GM18507 (cell line): Measurements from ENCODE around the gene NUDT22.

Experiments used
- DNase-seq: peaks from one replicate; pipeline ENCODE4 v3.0.0; 2011; ENCODE audit warnings: low read depth; ENCODE audit not compliant: insufficient read length; ENCODE audit errors: extremely low spot score
- FAIRE-seq: peaks from 2 replicates; lab custom pipeline; 2011; peaks lifted over from hg19 to GRCh38; lab: Jason Lieb, UNC

Gene NUDT22

DNA sequence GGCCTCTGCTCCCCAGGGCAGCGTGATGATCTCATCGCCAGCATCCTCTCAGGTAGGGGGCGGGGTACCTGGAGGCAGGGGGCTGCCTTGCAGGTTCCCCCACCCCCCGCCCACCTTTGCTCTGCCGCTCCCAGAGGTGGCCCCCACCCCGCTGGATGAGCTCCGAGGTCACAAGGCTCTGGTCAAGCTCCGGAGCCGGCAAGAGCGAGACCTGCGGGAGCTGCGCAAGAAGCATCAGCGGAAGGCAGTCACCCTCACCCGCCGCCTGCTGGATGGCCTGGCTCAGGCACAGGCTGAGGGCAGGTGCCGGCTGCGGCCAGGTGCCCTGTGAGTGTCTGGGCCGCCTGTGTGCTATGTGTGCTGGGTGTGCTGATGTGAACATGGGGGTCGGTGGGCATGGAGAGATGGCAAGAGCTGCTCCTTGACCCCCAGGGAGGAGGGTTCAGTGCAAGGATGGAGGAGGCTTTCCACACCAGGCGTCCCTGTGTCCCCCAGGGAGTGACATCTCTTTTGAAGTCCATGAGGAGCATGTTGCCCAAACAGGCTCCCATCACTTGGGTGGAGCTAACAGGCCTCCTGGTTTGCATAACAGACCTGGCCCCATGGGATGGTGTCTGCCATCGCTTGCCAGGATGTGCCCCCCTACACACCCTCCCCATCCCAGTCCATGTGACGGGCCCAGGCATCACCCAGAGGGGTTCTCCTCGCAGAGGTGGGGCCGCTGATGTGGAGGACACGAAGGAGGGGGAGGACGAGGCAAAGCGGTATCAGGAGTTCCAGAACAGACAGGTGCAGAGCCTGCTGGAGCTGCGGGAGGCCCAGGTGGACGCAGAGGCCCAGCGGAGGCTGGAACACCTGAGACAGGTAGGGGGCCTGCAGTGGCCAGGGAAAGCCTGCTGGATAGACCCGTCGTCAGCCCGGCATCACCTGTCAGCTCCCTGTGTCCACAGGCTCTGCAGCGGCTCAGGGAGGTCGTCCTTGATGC is 39.4 kb downstream of the NUDT22 start:
- DNase-seq, result no peak
- no peak for FAIRE-seq

DNA sequence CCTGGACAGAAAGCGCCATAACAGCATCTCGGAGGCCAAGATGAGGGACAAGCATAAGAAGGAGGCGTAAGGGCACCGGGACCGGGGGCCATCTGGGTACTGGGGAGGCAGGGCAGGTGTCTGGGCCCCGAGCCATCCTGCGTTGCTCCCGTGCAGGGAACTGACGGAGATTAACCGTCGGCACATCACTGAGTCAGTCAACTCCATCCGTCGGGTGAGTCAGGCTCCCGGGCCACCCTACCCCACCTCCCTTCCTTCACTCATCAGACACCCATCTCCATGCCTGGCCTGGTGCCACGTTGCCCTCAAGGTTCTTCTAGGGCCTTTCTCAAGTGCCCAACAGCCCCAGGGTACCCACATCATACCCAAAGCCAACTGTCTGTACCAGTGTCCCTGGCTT is 40.3 kb downstream of the NUDT22 start:
- FAIRE-seq, result no peak
- no peak for DNase-seq

DNA sequence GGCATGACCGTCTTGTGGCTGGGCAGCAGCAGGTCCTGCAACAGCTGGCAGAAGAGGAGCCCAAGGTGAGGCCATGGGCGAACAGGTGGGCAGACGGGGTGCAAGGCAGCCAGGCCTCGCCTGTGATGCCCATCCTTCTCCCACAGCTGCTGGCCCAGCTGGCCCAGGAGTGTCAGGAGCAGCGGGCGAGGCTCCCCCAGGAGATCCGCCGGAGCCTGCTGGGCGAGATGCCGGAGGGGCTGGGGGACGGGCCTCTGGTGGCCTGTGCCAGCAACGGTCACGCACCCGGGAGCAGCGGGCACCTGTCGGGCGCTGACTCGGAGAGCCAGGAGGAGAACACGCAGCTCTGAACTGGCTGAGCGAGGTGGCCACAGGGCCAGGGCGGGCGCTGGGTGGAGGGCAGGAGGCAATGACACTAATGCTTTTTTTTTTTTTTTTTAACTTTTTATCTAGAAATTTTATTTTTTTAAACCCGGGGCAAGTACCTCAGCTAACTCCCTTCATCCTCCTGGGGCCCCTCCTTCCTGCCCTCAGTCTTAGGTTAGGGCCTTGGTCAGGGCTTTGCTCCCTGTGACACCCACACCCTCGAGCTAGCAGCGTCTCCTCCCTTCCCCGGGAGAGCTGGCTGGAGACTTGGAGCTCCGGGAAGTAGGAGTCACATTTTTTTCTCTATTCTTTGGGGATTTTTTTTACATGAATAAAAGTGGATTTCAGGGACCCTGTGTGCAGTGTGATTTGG is 41.3 kb downstream of the NUDT22 start:
- DNase-seq (no peak), FAIRE-seq (no peak)

DNA sequence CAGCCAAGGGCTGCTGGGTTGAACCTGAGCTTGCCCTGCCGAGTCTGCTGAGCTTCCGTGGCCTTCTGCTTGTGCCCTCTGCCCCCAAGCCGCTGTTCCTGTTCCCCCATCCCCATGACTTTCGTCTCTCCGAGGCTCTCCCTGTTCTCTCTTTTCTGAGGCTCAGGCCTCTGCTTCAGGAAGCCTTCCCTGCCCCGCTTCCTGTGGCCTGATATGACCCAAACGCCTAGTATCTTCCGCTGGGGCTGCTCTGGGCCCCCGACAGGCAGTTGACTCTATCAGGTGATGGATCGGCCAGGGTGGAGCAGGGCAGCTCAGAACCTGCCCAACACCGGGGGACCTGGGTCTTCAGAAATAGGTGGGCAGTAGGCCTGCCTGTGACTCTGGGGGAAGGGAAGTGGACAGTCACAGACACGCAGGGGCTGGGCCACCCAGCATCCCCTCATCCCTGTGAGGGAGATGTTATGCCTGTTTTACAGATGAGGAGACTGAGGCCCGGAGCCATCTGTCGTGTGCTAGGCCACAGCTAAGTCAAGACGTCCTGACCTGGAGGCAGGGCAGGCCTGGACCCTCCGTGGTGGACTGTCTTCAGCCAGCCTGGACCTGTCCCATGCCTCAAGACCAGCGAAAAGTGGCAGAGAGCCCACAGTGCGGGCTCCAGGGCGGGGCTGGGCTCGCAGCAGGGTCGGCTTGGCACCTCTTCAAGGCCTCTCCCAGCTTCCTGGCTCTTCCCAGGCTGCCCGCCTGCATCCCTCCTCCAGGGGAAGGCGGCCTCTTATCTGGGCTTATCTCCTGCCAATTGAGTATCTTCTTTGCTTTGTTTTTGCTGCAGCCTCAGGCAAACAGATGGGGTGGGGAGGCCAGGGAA is 42.2 kb downstream of the NUDT22 start:
- FAIRE-seq (no peak), DNase-seq (no peak)

GRCh38 chr11:64268893-64269539 is 42.9 kb downstream of the NUDT22 start:
- FAIRE-seq, result peak; percentile 47
- no peak for DNase-seq

DNA sequence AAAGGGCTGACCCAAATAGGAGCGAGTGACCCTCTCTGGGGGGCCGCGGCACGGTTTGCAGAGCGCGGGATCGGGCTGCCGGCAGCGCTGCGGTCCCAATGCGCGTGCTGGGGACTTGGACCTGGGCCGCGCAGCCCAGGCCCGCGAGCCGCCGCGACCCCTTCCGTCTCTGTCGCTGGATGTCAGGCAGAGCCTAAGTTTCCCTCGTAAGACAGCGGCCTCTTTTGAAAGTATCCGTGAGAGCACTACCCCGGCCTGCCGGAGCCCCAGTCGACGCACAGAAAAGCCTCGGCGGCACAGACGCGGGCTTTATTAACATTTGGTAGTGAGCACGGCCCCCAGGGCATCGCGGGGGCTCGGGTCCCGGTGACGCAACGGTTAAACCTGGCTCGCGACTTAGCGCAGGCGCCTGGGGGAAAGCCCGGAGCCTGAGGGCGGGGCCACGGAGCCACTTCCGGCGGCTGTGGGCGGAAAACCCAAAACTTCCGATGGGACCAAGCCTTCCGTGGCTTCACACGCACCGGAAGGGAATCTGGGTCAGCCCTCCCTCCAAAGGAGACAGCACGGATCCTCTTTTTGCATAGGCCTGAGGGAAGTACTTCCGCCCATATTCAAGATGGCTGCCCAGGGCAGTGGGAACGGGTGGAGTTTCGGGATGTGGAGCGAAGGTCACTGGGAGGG is 43.6 kb downstream of the NUDT22 start:
- FAIRE-seq, result peak; percentile 95
- peak; percentile 77 for DNase-seq

DNA sequence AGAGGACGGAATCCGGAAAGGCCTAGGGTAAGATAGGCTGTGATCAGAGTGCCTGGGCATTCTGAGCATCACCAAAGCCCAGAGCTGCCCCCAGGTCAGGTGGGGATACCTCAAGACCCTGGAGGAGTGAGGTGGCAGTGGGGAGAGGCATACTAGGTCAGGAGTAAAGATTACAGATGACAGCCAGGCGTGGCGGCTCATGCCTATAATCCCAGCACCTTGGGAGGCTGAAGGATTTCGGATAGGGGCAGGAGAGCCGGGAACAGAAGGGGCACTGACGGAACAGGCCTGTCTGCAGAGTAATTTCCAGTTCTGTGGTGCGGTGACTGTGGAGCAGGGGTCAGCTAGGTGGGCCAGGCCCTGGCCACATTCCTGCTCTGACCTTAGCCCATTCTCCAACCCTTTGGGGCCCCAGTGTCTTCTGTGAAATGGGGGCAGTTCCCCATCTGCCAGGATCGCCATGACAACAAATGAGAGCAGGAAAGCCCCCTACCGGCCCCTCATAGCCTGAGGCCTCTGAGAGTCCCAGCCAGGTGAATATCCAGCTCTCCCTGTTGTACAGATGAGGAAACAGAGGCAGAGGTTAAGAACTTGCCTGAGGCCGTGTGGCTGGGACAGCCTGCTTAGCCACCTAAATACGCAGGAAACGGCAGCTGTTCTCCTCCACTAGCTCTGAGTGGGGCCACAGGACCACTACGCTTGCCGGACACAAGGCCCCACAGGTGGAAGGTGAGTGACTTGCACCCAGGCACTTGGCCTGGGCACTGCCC is 49.1 kb downstream of the NUDT22 start:
- no peak for FAIRE-seq
- no peak for DNase-seq

GRCh38 chr11:64275841-64276240 is 49.8 kb downstream of the NUDT22 start:
- DNase-seq, result no peak
- no peak for FAIRE-seq

DNA sequence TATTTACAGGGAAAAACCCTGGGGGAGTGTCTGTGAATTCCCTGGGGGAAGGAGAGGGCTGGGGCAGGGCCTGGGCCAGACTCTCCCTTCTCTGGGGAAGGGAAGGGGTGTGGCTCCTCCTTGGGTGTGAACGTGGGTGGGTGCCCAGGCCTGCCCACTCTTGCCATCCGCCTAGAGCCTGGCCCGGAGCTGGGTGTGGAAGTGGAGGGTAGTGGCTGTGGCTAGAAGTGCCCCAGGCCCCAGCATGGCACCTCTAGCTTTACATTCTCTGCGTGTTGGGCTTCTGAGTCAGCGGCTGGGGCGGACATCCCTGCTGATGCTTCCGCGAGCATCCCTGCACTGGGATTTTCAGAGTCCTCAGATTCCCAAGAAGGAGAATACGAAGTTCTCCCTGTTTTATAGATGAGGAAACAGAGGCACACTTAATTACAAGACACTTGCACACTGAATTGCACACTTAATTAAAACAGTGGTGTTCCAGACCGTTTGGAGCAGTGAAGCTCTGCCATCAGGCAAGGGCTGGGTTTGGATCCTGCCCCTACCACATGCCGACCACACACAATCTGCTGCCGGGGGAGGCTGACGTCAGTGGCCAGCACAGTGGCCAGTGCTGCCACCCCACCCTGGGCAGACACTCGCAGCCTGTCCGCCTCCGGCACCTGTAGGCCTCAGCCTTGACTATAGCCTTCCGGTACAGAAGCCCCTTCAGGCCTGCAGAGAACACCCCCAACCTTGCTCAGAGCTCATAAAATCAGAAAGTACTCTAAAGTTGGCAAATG is 50.8 kb downstream of the NUDT22 start:
- no peak for DNase-seq
- no peak for FAIRE-seq

DNA sequence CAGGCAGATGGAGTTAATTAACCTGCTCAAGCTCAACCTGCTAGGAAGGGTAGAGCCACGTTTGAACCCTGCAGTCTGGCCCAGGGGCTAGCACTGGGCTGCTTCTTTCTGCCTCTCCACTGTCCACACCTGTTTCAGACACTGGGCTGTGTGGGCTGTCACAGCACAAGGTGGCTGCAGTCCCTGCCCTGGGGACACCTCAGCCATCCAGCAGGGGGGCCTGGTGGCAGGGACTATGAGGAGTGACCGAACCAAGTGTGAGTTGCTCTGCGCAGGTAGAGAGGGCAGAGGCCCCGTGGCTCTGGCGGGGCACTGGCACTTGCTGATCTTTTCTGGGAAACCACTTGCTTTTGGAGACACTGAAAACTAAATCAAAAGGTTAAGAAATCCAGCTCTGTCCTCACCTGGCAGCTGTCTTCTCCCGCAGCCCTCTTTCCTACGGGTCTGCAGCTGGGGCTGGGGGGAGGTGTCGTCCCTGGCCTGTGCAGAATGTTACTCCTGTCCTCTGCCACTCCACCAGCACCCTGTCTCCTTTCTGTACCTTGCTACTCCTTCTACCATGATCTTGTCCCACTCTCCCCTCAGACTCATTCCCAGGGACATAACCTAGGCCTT is 52.6 kb downstream of the NUDT22 start:
- FAIRE-seq (no peak), DNase-seq (no peak)
